Loucy (cell line): ENCODE measurements around the gene WDR46.

Experiments used
- EZH2phosphoT487 ChIP-seq: fragments of 200-600 bp; IDR thresholded peaks from 2 replicates; pipeline ENCODE4 v1.6.1; 2018; ENCODE audit warnings: antibody characterized with exemption, mild to moderate bottlenecking, moderate library complexity, borderline replicate concordance
- TF ChIP-seq, protein P1 (sequence below): fragments of 200-600 bp; sonication (generic); conservative IDR thresholded peaks from 2 replicates; pipeline ENCODE4 v1.5.1; 2014; ENCODE audit warnings: mild to moderate bottlenecking, antibody characterized with exemption, low read length

DNA sequence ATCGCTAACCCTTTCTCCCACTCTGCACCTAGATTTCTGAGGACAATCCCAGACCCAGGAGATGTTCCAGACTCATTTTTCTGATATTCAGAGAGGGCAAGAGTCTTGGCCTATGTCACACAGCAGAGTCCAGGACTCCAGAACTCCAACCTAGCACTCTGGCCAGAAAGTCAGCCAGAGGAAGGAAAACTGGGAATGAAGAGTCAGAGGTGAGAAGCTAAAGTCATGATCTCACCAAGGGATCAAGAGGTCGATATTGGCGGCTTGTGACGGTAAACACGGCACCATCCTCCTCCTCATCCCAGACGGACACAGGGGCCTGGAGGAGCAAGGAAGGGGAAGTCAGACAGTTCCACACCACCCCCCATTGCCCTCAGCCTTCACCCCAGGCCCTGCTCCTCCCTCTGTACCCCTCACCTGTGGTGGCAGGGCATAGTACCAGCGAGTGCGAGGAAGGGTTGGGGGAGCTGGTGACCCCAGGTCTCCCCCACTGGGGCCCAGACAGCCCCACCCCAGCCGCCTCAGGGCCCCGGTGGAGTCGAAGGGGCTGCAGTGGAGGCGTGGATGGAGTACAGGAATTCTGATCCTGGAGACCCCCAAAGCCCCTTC lies 7.9 kb upstream of the WDR46 start:
- TF ChIP-seq, protein P1, sequence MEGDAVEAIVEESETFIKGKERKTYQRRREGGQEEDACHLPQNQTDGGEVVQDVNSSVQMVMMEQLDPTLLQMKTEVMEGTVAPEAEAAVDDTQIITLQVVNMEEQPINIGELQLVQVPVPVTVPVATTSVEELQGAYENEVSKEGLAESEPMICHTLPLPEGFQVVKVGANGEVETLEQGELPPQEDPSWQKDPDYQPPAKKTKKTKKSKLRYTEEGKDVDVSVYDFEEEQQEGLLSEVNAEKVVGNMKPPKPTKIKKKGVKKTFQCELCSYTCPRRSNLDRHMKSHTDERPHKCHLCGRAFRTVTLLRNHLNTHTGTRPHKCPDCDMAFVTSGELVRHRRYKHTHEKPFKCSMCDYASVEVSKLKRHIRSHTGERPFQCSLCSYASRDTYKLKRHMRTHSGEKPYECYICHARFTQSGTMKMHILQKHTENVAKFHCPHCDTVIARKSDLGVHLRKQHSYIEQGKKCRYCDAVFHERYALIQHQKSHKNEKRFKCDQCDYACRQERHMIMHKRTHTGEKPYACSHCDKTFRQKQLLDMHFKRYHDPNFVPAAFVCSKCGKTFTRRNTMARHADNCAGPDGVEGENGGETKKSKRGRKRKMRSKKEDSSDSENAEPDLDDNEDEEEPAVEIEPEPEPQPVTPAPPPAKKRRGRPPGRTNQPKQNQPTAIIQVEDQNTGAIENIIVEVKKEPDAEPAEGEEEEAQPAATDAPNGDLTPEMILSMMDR = no peak
- TF ChIP-seq EZH2phosphoT487 = no peak
